Panc1 (cell line): ENCODE measurements around the gene LGALSL. TPM values are rescaled to one million over a fixed set of nuclear protein-coding genes. Genes with fewer than 3 reads are reported as not detected.

Experiments
- ATAC-seq: fragments of 200-7000 bp; cut with Tn5 transposase; 2 replicates; pipeline ENCODE4 v1.9.1; 2020; ENCODE audit warnings: mild to moderate bottlenecking, moderate library complexity
- BruUV-seq: library from RNA; stranded (reverse); fragments of 400-500 nt; replicated peaks from 2 replicates; lab custom pipeline; 2021; lab: Mats Ljungman, UMichigan
- CTCF ChIA-PET: fragments of 300-600 bp; sonication (Branson Sonifier 250); formaldehyde crosslinking; loops from one replicate; lab custom pipeline; 2022; ENCODE audit warnings: antibody characterized with exemption; lab: Charles Lee
- POLR2A ChIA-PET: fragments of 300-600 bp; sonication (Branson Sonifier 250); formaldehyde crosslinking; loops from one replicate; lab custom pipeline; 2022; ENCODE audit warnings: antibody characterized with exemption; lab: Charles Lee
- DNase-seq: peaks from one replicate; pipeline ENCODE4 v3.0.0-alpha.2; 2010; ENCODE audit warnings: low read depth, low spot score
- H3K27ac ChIP-seq: 2 replicates; pipeline ENCODE4 v1.5.1; 2011; ENCODE audit warnings: mild to moderate bottlenecking, low read length, inconsistent platforms
- H3K27me3 ChIP-seq: fragments of 200-500 bp; sonication (Bioruptor generic); 2 replicates; pipeline ENCODE4 v1.6.0; 2014; ENCODE audit warnings: low read length, inconsistent platforms; ENCODE audit not compliant: control insufficient read depth, insufficient read depth
- H3K36me3 ChIP-seq: fragments of 200-500 bp; sonication (Bioruptor generic); 2 replicates; pipeline ENCODE4 v1.5.1; 2014; ENCODE audit warnings: inconsistent platforms, mild to moderate bottlenecking, low read length, moderate library complexity; ENCODE audit not compliant: control insufficient read depth, insufficient read depth
- H3K4me1 ChIP-seq: 2 replicates; pipeline ENCODE4 v1.5.1; 2011; ENCODE audit warnings: inconsistent platforms, mild to moderate bottlenecking, low read length, moderate library complexity; ENCODE audit not compliant: control insufficient read depth, insufficient read depth
- H3K4me3 ChIP-seq, 2 experiments: 2 replicates each; pipeline ENCODE4 v1.5.1; 2011 to 2012; ENCODE audit warnings: low read depth in 2 of 2, low read length in 2 of 2, mild to moderate bottlenecking in 2 of 2, inconsistent platforms in 1 of 2, moderate library complexity in 1 of 2
- H3K9me3 ChIP-seq: fragments of 200-500 bp; sonication (Bioruptor generic); 2 replicates; pipeline ENCODE4 v1.5.1; 2014; ENCODE audit warnings: low read depth, mild to moderate bottlenecking, inconsistent platforms, low read length, moderate library complexity; ENCODE audit not compliant: control insufficient read depth, insufficient read depth
- POLR2AphosphoS5 ChIP-seq: IDR thresholded peaks from 2 replicates; pipeline ENCODE4 v1.6.1; 2012; ENCODE audit warnings: mild to moderate bottlenecking, low read depth, low read length, moderate library complexity
- SIN3A ChIP-seq: IDR thresholded peaks from 2 replicates; pipeline ENCODE4 v1.6.1; 2012; ENCODE audit warnings: low read depth, mild to moderate bottlenecking, low read length, moderate library complexity, borderline replicate concordance; ENCODE audit not compliant: insufficient read depth
- TCF7L2 ChIP-seq: IDR thresholded peaks from 2 replicates; pipeline ENCODE4 v1.6.1; 2011; ENCODE audit warnings: mild to moderate bottlenecking, low read depth, low read length, inconsistent platforms
- in situ Hi-C: cut with HindIII; loops from 2 replicates; pipeline ENCODE4 v1.10.0; 2016; ENCODE audit warnings: low sequenced_read_pairs, low pct_unique_long_range_greater_than_20kb
- intact Hi-C: fragments of 100-400 bp; cut with micrococcal nuclease; formaldehyde crosslinking; loops from one replicate; pipeline ENCODE4 v1.10.0; 2022; ENCODE audit not compliant: unreplicated experiment
- total RNA-seq: library from RNA; stranded (reverse); gene quantifications from one replicate; pipeline ENCODE4 v1.2.1, GENCODE V29; 2021; ENCODE audit not compliant: unreplicated experiment
- TF ChIP-seq, protein P1 (sequence below): fragments of 450-650 bp; IDR thresholded peaks from 2 replicates; pipeline ENCODE4 v1.5.1; 2017; ENCODE audit warnings: mild to moderate bottlenecking
- TF ChIP-seq, protein P2 (sequence below), 2 experiments: IDR thresholded peaks; 2 replicates each; pipeline ENCODE4 v1.6.1; 2011 to 2012; ENCODE audit warnings: low read depth in 2 of 2, control low read depth in 1 of 2, low read length in 1 of 2, mild to moderate bottlenecking in 1 of 2, moderate library complexity in 1 of 2; ENCODE audit not compliant: insufficient read depth in 1 of 2

LGALSL gene
- total RNA-seq, 1 experiment from 2014 or later, result 5.3 TPM

DNA sequence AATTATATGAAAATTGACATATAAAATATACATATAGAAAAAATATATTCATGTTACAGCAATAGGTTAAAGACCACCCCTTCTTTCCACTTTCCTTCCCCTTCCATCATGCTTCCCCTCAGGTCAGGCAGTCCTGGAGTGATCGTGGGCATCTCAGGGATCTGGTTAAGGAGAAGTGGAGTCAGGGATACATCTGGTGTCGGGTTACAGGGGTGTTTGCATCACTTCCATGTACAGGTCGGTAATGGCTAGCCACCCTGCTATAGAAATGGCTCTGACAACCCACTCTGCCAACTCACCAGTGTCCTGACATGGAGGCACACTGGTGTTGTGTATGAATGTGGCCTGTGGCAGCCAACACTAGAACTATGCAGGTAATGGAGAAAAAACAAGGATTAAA lies 36.3 kb upstream of the LGALSL start:
- TF ChIP-seq, protein P1, sequence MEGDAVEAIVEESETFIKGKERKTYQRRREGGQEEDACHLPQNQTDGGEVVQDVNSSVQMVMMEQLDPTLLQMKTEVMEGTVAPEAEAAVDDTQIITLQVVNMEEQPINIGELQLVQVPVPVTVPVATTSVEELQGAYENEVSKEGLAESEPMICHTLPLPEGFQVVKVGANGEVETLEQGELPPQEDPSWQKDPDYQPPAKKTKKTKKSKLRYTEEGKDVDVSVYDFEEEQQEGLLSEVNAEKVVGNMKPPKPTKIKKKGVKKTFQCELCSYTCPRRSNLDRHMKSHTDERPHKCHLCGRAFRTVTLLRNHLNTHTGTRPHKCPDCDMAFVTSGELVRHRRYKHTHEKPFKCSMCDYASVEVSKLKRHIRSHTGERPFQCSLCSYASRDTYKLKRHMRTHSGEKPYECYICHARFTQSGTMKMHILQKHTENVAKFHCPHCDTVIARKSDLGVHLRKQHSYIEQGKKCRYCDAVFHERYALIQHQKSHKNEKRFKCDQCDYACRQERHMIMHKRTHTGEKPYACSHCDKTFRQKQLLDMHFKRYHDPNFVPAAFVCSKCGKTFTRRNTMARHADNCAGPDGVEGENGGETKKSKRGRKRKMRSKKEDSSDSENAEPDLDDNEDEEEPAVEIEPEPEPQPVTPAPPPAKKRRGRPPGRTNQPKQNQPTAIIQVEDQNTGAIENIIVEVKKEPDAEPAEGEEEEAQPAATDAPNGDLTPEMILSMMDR, result no peak
- no peak for TF ChIP-seq SIN3A
- TF ChIP-seq TCF7L2, result no peak
- TF ChIP-seq, protein P2, sequence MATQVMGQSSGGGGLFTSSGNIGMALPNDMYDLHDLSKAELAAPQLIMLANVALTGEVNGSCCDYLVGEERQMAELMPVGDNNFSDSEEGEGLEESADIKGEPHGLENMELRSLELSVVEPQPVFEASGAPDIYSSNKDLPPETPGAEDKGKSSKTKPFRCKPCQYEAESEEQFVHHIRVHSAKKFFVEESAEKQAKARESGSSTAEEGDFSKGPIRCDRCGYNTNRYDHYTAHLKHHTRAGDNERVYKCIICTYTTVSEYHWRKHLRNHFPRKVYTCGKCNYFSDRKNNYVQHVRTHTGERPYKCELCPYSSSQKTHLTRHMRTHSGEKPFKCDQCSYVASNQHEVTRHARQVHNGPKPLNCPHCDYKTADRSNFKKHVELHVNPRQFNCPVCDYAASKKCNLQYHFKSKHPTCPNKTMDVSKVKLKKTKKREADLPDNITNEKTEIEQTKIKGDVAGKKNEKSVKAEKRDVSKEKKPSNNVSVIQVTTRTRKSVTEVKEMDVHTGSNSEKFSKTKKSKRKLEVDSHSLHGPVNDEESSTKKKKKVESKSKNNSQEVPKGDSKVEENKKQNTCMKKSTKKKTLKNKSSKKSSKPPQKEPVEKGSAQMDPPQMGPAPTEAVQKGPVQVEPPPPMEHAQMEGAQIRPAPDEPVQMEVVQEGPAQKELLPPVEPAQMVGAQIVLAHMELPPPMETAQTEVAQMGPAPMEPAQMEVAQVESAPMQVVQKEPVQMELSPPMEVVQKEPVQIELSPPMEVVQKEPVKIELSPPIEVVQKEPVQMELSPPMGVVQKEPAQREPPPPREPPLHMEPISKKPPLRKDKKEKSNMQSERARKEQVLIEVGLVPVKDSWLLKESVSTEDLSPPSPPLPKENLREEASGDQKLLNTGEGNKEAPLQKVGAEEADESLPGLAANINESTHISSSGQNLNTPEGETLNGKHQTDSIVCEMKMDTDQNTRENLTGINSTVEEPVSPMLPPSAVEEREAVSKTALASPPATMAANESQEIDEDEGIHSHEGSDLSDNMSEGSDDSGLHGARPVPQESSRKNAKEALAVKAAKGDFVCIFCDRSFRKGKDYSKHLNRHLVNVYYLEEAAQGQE (IDR thresholded peaks at IDR 0.05; ENCODE audit: insufficient read depth in 1 of 2, low read depth in 2 of 2, low read length in 1 of 2), result no peak
- TF ChIP-seq POLR2AphosphoS5, result no peak
- in situ Hi-C loops, result no loop called here
- ATAC-seq, result no peak
- no peak for DNase-seq
- intact Hi-C loops, result no loop called here
- H3K4me3 ChIP-seq, result no peak overlapping the region
- peaks cover 10% of the 10 kb centered on the region for H3K27me3 ChIP-seq
- no peaks in the 10 kb centered on the region for H3K4me1 ChIP-seq
- H3K9me3 ChIP-seq, result no peaks in the 10 kb centered on the region
- ChIA-PET CTCF (no interaction called here), POLR2A (no interaction called here)
- no TSS peak for BruUV-seq
- H3K36me3 ChIP-seq, result no peaks in the 10 kb centered on the region
- no peak overlapping the region for H3K27ac ChIP-seq

DNA sequence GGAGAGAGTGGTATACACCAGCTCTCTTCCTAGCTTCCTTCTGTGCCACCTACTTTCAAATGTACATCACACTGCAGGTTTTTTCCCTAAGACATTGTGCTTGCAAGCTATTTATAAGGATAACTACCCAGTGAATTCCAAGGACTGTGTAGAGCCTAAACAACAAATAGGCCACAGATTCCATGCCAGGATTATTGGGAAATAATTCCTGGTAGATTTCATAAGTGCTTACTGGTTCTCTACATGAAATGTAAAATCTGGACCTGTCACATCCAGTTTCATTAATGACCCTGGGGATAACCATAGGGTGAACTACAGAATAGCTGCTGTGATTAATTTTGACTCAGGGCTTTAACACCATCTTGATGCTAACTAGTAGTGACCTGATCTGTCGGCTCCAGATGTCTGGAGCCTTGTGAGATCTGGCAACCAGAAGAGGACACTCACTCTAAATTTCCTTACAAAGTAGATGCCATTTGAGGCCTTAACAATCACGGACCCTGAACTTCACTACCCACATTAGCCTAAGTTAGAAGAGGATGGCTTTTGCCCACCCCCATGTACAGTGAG lies 34.3 kb upstream of the LGALSL start:
- DNase-seq, result no peak
- Histone ChIP-seq H3K27ac (no peak overlapping the region), H3K9me3 (no peaks in the 10 kb centered on the region), H3K4me1 (no peaks in the 10 kb centered on the region), H3K27me3 (peaks cover 5% of the 10 kb centered on the region), H3K4me3 (no peak overlapping the region), H3K36me3 (no peaks in the 10 kb centered on the region)
- POLR2A ChIA-PET, result no interaction called here
- intact Hi-C loops, result no loop called here
- TF ChIP-seq SIN3A (no peak), TCF7L2 (no peak), POLR2AphosphoS5 (no peak)
- TF ChIP-seq, protein P2 (IDR thresholded peaks at IDR 0.05; ENCODE audit: insufficient read depth in 1 of 2, low read depth in 2 of 2, low read length in 1 of 2), result no peak
- TF ChIP-seq, protein P1, result no peak
- no peak for ATAC-seq
- in situ Hi-C loops, result no loop called here
- no TSS peak for BruUV-seq
- CTCF ChIA-PET, result no interaction called here
